ENCODE results near the gene CASP3. TPM values are rescaled to one million over a fixed set of nuclear protein-coding genes. Genes with fewer than 3 reads are reported as not detected.

The CASP3 gene
- total and polyA plus RNA-seq, 7 donors, result 13.8 to 49.7 (median 20.9) TPM

DNA sequence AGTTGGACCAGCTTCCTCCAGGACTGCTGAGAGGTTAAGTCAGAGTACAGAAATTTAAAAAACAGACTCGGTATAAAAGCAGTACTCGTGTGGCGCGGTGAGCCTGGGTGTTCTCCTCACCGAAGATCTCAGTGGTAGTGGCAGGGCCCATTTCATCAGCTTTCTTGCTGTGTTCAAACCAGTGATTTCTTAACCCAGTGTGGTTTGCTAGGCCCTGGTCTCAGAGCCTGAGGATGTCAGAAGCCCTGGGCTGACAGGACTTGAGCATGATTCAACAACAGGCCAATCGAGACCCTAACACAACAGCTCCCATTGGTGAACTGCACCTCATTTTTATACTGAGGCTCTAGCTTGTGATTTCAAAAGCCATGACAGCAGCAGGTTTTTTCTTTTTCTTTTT is 23.5 kb upstream of the CASP3 start:
- Histone ChIP-seq H3K27ac (no peak overlapping the region), H3K36me3 (ENCODE audit: insufficient read depth in 1 of 2, low read depth in 1 of 2) (peaks cover 0 to 60% of the 10 kb centered on the region in 2 donors), H3K4me3 (no peak overlapping the region), H3K9me3 (no peaks in the 10 kb centered on the region), H3K4me1 (no peaks in the 10 kb centered on the region), H3K27me3 (ENCODE audit: insufficient read depth in 3 of 3, low read length in 2 of 3) (no peaks in the 10 kb centered on the region)
- intact Hi-C loops (cut with DNase I), result no loop called here
- ATAC-seq, result no peak
- WGBS, 3 donors, result 93 to 97% (median 97%) methylated on average over 6 of the region's 6 CpGs
- DNase-seq, result no peak
- TF ChIP-seq, protein P1, sequence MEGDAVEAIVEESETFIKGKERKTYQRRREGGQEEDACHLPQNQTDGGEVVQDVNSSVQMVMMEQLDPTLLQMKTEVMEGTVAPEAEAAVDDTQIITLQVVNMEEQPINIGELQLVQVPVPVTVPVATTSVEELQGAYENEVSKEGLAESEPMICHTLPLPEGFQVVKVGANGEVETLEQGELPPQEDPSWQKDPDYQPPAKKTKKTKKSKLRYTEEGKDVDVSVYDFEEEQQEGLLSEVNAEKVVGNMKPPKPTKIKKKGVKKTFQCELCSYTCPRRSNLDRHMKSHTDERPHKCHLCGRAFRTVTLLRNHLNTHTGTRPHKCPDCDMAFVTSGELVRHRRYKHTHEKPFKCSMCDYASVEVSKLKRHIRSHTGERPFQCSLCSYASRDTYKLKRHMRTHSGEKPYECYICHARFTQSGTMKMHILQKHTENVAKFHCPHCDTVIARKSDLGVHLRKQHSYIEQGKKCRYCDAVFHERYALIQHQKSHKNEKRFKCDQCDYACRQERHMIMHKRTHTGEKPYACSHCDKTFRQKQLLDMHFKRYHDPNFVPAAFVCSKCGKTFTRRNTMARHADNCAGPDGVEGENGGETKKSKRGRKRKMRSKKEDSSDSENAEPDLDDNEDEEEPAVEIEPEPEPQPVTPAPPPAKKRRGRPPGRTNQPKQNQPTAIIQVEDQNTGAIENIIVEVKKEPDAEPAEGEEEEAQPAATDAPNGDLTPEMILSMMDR (IDR thresholded peaks at IDR 0.05), result no peak

DNA sequence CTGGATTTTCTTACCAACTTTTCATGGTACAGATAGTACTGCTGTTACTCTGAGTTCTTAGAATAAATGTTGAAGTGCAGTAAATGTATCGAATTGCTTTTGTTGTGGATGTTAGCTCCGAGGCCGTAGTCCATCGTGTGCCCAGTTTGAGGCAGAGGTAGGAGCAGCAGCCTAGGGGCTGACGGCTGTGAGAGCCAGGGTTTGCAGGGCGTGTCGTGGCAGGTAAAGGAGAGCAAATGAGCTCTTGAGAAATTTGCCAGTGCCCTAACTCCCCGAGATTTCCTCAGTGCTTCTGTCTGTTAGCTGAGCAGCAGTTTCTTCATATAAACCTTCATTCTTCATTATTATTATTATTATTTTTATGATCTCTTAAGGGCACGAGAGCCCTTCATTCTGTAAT is 21.9 kb upstream of the CASP3 start:
- intact Hi-C loops (cut with DNase I), result no loop called here
- Histone ChIP-seq H3K36me3 (ENCODE audit: insufficient read depth in 1 of 2, low read depth in 1 of 2) (peaks cover 0 to 76% of the 10 kb centered on the region in 2 donors), H3K4me3 (no peak overlapping the region), H3K4me1 (no peaks in the 10 kb centered on the region), H3K27ac (no peak overlapping the region), H3K9me3 (no peaks in the 10 kb centered on the region), H3K27me3 (ENCODE audit: insufficient read depth in 3 of 3, low read length in 2 of 3) (no peaks in the 10 kb centered on the region)
- TF ChIP-seq, protein P1 (IDR thresholded peaks at IDR 0.05), result no peak
- no peak for DNase-seq
- WGBS, 3 donors, result 78 to 90% (median 78%) methylated on average over 9 of the region's 9 CpGs
- no peak for ATAC-seq

- no peaks in the 10 kb centered on the region for H3K4me1 ChIP-seq
- intact Hi-C loops (cut with DNase I), result no loop called here
- DNase-seq (no peak), ATAC-seq (no peak)
- H3K36me3 ChIP-seq (ENCODE audit: insufficient read depth in 1 of 2, low read depth in 1 of 2), result peaks cover 0 to 75% of the 10 kb centered on the region in 2 donors
- no peaks in the 10 kb centered on the region for H3K27me3 ChIP-seq (ENCODE audit: insufficient read depth in 3 of 3, low read length in 2 of 3)
- no peak overlapping the region for H3K4me3 ChIP-seq
- H3K9me3 ChIP-seq, result no peaks in the 10 kb centered on the region
- no peak overlapping the region for H3K27ac ChIP-seq
- WGBS, 3 donors, result 38 to 68% (median 50%) methylated on average over 7 of the region's 7 CpGs
- TF ChIP-seq, protein P1 (IDR thresholded peaks at IDR 0.05), result no peak
Measured at GRCh38 chr4:184669251-184669650, 20.0 kb upstream of the CASP3 start.

DNA sequence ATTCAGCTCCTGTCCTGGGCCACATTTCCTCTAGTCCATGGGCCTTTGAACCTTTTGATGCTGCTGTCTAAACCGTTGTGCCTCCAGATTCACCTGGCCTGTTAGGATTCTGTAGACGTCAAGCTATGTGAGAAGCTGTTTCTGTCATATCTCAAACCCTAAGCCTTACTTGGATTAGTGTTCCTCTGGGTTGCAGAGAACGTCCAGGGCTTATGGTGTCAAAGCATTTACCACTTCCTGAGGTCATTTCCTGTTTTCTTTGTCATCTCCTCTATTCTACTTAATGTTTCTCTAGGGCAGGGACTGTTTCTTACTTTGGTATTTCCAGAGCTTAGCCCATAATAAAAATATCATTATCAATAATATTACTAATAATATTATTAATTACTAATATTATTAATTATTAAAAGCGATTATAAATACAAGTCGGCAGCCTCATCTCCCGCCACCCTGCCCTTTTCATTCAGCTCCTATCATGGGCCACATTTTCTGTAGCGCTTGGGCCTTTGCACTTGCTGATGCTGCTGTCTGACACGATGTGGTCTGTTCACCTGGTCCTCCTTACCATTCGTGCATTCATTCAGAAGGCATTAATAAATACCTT is 19.4 kb upstream of the CASP3 start:
- TF ChIP-seq, protein P1 (IDR thresholded peaks at IDR 0.05), result no peak
- H3K27me3 ChIP-seq (ENCODE audit: insufficient read depth in 3 of 3, low read length in 2 of 3), result no peaks in the 10 kb centered on the region
- no peaks in the 10 kb centered on the region for H3K4me1 ChIP-seq
- DNase-seq, result no peak
- no peak overlapping the region for H3K4me3 ChIP-seq
- ATAC-seq, result no peak
- no peaks in the 10 kb centered on the region for H3K9me3 ChIP-seq
- H3K36me3 ChIP-seq (ENCODE audit: insufficient read depth in 1 of 2, low read depth in 1 of 2), result peaks cover 0 to 70% of the 10 kb centered on the region in 2 donors
- no peak overlapping the region for H3K27ac ChIP-seq
- WGBS, 3 donors, result 70 to 87% (median 84%) methylated on average over 9 of the region's 9 CpGs
- intact Hi-C loops (cut with DNase I), result no loop called here

GRCh38 chr4:184668096-184668495 is 18.8 kb upstream of the CASP3 start:
- 86 to 93% (median 92%) methylated on average over 9 of the region's 9 CpGs for WGBS, 3 donors
- peaks cover 0 to 70% of the 10 kb centered on the region in 2 donors for H3K36me3 ChIP-seq (ENCODE audit: insufficient read depth in 1 of 2, low read depth in 1 of 2)
- no peak overlapping the region for H3K4me3 ChIP-seq
- no peak for DNase-seq
- no peaks in the 10 kb centered on the region for H3K9me3 ChIP-seq
- no peak for ATAC-seq
- TF ChIP-seq, protein P1 (IDR thresholded peaks at IDR 0.05), result no peak
- H3K27ac ChIP-seq, result no peak overlapping the region
- H3K4me1 ChIP-seq, result no peaks in the 10 kb centered on the region
- H3K27me3 ChIP-seq (ENCODE audit: insufficient read depth in 3 of 3, low read length in 2 of 3), result no peaks in the 10 kb centered on the region
- intact Hi-C loops (cut with DNase I), result no loop called here
